Nephron (organoid): ENCODE measurements around the gene OR5A2.
"Not testable (repeated sequence)": the region's sequence is repeated elsewhere in the genome, so short reads cannot be mapped to it uniquely, and the experiment has no call there.

Experiments used
- H3K27ac Mint-ChIP-seq, 3 experiments: 2 replicates each; pipeline ENCODE4 v1.8.0; 2020; ENCODE audit warnings: mixed read lengths in 3 of 3, mild to moderate bottlenecking in 2 of 3, moderate library complexity in 1 of 3
- H3K27me3 Mint-ChIP-seq: 2 replicates; pipeline ENCODE4 v1.8.0; 2021; ENCODE audit warnings: low read depth, mild to moderate bottlenecking, moderate library complexity, mixed read lengths
- H3K36me3 Mint-ChIP-seq: 2 replicates; pipeline ENCODE4 v1.8.0; 2020; ENCODE audit warnings: low read depth, mixed read lengths
- H3K4me1 Mint-ChIP-seq: 2 replicates; pipeline ENCODE4 v1.8.0; 2020; ENCODE audit warnings: mixed read lengths
- H3K4me3 Mint-ChIP-seq, 3 experiments: 2 replicates each; pipeline ENCODE4 v1.8.0; 2020; ENCODE audit warnings: mild to moderate bottlenecking in 3 of 3, mixed read lengths in 3 of 3, moderate library complexity in 2 of 3
- H3K9me3 Mint-ChIP-seq: 2 replicates; pipeline ENCODE4 v1.8.0; 2020; ENCODE audit warnings: mixed read lengths
- TF ChIP-seq, protein P1 (sequence below), 3 experiments: fragments of 200-600 bp; sonication (generic); IDR thresholded peaks; one replicate each; pipeline ENCODE4 v1.5.0; 2021; ENCODE audit warnings: antibody characterized with exemption in 3 of 3; ENCODE audit not compliant: unreplicated experiment in 3 of 3

The OR5A2 gene

GRCh38 chr11:59380263-59381059 lies 45.8 kb downstream of the OR5A2 start:
- no peak overlapping the region for H3K27ac Mint-ChIP-seq
- TF ChIP-seq, protein P1, sequence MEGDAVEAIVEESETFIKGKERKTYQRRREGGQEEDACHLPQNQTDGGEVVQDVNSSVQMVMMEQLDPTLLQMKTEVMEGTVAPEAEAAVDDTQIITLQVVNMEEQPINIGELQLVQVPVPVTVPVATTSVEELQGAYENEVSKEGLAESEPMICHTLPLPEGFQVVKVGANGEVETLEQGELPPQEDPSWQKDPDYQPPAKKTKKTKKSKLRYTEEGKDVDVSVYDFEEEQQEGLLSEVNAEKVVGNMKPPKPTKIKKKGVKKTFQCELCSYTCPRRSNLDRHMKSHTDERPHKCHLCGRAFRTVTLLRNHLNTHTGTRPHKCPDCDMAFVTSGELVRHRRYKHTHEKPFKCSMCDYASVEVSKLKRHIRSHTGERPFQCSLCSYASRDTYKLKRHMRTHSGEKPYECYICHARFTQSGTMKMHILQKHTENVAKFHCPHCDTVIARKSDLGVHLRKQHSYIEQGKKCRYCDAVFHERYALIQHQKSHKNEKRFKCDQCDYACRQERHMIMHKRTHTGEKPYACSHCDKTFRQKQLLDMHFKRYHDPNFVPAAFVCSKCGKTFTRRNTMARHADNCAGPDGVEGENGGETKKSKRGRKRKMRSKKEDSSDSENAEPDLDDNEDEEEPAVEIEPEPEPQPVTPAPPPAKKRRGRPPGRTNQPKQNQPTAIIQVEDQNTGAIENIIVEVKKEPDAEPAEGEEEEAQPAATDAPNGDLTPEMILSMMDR (IDR thresholded peaks at IDR 0.05; ENCODE audit: unreplicated experiment in 3 of 3), result no peak
- no peaks in the 10 kb centered on the region for H3K9me3 Mint-ChIP-seq
- H3K36me3 Mint-ChIP-seq, result no peaks in the 10 kb centered on the region
- H3K4me3 Mint-ChIP-seq, result no peak overlapping the region
- H3K4me1 Mint-ChIP-seq, result no peaks in the 10 kb centered on the region
- H3K27me3 Mint-ChIP-seq, result no peaks in the 10 kb centered on the region

GRCh38 chr11:59372324-59372723 lies 53.9 kb downstream of the OR5A2 start:
- H3K9me3 Mint-ChIP-seq, result peaks cover 15% of the 10 kb centered on the region
- H3K27me3 Mint-ChIP-seq, H3K36me3 Mint-ChIP-seq, H3K4me1 Mint-ChIP-seq, H3K27ac Mint-ChIP-seq, H3K4me3 Mint-ChIP-seq: not testable (repeated sequence)

GRCh38 chr11:59368238-59369022 lies 57.8 kb downstream of the OR5A2 start:
- H3K27me3 Mint-ChIP-seq, result peaks cover 4% of the 10 kb centered on the region
- TF ChIP-seq, protein P1 (IDR thresholded peaks at IDR 0.05; ENCODE audit: unreplicated experiment in 3 of 3), result no peak
- no peaks in the 10 kb centered on the region for H3K4me1 Mint-ChIP-seq
- no peak overlapping the region for H3K4me3 Mint-ChIP-seq
- no peaks in the 10 kb centered on the region for H3K36me3 Mint-ChIP-seq
- no peak overlapping the region for H3K27ac Mint-ChIP-seq
- peaks cover 15% of the 10 kb centered on the region for H3K9me3 Mint-ChIP-seq
